GM10266 (cell line): Measurements from ENCODE around the gene CCR1.
A peak's percentile ranks its signal among the peaks of the same experiment; 100 is the strongest.

Experiments used
- DNase-seq: peaks from one replicate; pipeline ENCODE4 v3.0.0; 2012; ENCODE audit errors: extremely low spot score
- CTCF ChIP-seq: IDR thresholded peaks from 2 replicates; pipeline ENCODE4 v1.5.1; 2012; ENCODE audit warnings: mild to moderate bottlenecking, low read depth; ENCODE audit not compliant: control insufficient read depth, insufficient read depth; ENCODE audit errors: missing control alignments

Gene CCR1

DNA sequence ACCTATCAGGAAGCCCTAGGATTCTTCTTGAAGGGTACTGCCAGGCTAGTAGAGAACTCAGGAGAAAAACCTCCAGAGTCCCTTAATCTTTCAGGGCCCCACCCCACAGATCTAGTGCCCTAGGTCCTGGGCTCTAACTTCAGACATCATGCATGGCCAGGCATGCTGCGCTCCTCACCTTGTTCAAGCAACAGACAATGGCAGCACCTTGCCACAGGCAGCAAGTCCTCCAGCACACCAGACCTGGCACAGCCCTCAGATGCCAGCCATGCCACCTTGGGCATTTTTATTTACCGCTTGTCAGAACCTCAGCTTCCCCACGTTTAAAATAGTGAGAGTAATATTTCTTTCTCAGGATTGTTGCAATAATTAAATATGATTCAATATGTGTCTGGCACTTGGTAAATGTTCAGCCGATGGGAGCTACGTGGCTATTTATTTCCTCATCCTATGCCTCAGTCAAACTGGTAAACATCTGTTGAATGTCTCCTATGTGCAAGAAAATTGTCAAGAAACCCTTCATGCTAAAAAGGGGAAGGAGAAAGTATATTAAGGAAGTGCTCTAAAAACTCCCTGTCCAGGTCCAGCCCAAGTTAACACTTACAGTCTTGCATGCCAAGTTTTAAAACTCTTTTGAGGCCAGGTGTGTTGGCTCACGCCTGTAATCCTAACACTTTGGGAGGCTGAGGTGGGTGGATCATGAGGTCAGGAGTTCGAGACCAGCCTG lies 14.5 kb upstream of the CCR1 start:
- TF ChIP-seq CTCF = no peak
- DNase-seq = no peak

GRCh38 chr3:46221938-46222337 lies 13.8 kb upstream of the CCR1 start:
- DNase-seq = no peak
- TF ChIP-seq CTCF = no peak

GRCh38 chr3:46221391-46221790 lies 13.3 kb upstream of the CCR1 start:
- no peak for TF ChIP-seq CTCF

DNA sequence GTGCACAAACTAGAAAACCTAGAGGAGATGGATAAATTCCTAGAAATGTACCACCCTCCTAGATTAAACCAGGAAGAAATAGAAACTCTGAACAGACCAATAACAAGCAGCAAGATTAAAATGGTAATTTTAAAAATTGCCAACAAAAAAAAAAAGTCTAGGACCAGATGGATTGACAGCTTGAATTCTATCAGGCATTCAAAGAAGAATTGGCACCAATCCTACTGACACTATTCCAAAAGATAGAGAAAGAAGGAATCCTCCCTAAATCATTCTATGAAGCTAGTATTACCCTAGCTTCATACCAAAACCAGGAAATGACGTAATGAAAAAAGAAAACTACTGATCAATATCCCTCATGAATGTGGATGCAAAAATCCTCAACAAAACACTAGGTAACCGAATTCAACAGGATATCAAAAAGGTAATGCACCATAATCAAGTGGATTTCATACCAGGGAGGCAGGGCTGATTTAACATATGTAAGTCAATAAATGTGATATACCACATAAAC lies 10.1 kb upstream of the CCR1 start:
- TF ChIP-seq CTCF = no peak
- no peak for DNase-seq

More at GRCh38 chr3:46221391-46221790, 13.3 kb upstream of the CCR1 start:
- no peak for DNase-seq

GRCh38 chr3:46215810-46216414 lies 7.8 kb upstream of the CCR1 start:
- TF ChIP-seq CTCF = no peak
- no peak for DNase-seq

DNA sequence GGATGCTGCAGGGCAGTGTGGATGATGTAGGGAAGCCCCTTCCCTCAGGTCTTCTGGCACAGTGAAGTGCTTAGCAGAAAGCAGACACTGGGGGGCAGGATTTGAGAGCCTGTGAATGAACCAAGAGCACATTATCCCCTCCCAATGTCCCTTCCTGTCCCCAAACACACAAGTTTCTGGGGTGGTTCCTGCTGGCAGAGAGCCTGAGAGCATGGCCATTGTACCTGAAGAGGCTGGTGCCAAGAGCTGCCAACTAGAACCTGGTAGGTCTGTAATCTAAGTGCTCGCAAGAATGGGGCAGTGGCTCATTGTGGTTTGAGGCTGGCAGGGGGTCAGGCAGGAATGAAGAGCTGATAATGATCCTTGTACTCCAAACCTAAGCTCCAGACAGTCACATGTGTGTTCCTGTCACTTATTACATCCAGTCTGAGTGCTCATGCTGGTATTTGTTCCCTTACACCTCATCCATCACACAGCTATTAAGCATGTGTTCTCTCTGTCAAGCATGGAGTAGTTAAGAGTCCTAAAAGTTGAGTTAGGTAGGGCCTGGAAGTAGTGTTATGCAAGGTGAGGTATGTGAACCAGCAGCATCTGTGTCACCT lies 6.7 kb upstream of the CCR1 start:
- TF ChIP-seq CTCF = peak; percentile 45
- peak; percentile 31 for DNase-seq

- TF ChIP-seq CTCF = no peak
- no peak for DNase-seq
Measured at GRCh38 chr3:46213201-46213600, 5.1 kb upstream of the CCR1 start.
